GM21390 (cell line): ENCODE results near the gene RBM33.
"Not testable (repeated sequence)": the region's sequence is repeated elsewhere in the genome, so short reads cannot be mapped to it uniquely, and the experiment has no call there.

Experiments used
- ATAC-seq: cut with Tn5 transposase; IDR thresholded peaks from one replicate; pipeline ENCODE4 v1.9.1; 2021; ENCODE audit not compliant: unreplicated experiment

RBM33 gene

GRCh38 chr7:155644178-155644970 is at the start of gene RBM33:
RBM33 (plus strand) TSS chr7:155644661; CDS start chr7:155644877, 216 bp downstream.
- ATAC-seq: peak; percentile 77

GRCh38 chr7:155594961-155595366 is 49.5 kb upstream of the RBM33 start:
- ATAC-seq: no peak

DNA sequence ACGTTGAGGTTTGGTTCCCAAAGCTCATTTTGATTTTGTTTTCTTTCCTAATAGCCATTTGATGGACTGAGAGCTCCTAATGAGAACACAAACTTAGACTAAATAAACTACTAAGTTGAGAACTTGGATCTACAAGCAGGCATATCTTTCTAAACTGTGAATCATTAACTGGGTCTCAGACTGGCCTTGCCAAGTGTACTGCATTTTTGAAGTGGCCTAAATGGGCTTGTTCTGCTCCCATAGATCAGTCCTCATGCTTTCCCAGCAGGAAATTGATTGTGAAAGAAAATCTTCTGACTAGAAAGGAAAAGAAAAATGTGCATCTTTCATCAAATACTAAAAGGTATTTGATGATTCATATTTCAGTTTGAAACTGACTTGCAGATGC is 46.7 kb upstream of the RBM33 start:
- ATAC-seq: no peak

GRCh38 chr7:155598810-155599210 is 45.7 kb upstream of the RBM33 start:
- no peak for ATAC-seq

GRCh38 chr7:155602156-155602555 is 42.3 kb upstream of the RBM33 start:
- ATAC-seq: no peak

DNA sequence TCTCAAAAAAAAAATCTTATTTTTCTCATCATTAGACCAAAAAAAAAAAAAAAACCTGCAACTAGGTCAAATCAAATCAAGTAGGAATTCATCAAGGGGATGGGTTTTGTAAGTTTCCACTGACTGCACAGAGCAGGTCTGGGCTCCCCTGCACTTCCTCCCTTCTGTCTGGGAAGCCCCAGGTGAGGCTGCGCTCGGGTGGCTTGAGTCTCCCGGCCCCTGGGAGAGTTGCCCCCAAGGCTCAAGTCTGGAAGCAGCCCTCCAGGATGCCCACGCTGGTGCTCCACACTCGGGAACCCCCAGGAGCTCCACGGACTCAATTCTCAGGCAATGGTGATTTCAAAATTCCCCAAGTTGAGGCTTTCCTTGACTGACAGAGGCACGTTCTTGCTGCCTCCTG is 41.7 kb upstream of the RBM33 start:
- no peak for ATAC-seq

DNA sequence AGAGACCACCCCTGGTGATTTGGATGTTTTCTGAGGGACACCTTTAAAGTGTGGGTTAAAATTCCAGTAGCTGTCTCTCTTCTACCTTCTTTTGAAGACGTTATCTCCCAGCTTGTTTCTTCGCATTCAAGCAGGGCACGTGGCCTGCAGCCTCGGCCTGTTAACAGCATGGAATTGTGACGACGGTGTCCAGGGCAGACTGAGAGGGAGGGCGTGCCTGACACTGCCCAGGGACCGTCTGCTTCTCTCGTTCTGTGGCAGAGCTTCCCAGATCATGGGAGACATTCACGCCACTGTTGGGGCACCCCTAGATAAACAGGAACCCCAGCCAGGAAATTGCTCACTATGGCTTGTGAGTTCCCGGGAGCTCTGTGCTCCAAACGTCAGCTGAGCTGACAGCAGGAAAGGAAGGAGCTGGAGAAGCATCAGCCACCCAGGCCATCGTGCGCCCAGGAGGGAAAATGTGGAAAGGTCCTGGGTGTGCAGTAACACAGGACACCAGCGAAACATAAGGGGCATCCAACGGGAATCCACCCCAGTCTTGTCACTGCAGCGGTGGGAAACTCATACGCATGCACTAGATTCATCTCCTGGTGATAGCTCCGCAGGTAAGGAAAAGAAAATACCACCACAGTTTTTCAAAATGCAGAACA is 41.1 kb upstream of the RBM33 start:
- no peak for ATAC-seq

DNA sequence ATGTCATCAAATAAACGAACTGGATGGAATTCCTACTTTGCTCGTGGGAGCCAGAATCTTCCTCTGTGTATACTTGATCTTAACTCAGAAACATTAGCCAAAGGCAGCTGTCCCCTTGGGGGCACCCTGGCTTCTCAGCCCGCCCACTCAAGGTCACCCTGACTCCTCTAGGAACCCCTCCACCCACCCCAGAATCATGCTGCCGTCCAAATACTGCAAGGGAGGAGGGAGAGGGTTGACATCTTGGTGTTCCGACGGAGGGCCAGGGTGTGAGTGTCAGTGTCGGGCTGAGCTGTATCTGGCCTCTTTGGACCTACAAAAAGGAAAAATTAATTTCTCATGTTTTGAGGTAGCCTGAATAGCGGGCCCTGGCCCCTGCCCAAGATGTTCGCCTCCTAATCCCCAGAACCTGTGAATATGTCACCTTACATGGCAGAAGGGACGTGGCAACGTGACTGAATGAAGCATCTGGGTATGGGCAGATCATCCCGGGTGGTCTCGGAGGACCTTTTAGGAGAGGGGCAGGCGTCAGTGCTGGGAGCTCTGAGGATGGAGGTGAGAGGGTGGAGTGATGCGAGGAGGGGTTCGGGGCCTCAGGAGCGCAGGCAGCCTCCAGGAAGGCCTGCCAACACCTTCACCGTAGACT is 40.5 kb upstream of the RBM33 start:
- ATAC-seq: no peak

DNA sequence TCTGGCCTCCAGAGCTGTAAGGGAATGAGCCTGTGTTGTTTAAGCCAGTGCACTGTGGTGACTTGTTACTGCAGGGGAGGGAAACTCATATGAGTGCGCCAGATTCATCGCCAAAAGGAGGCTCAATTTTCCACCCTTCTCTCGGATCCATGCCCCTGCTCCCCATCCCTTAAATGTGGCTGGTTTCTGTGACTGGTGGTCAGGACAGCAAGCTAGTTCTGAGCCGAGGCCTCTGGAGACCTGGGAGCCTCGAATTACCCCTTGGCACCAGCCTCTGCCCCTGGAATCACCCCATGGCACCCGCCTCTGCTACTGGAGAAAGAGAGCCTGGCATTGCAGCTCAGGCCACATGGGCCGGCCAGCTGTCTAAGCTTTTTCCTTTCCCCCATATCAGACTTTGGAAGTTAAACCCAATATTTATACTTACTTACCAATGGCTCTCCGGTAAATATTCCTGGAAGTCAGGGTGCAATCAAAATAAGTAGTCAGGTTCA is 39.9 kb upstream of the RBM33 start:
- ATAC-seq: no peak

DNA sequence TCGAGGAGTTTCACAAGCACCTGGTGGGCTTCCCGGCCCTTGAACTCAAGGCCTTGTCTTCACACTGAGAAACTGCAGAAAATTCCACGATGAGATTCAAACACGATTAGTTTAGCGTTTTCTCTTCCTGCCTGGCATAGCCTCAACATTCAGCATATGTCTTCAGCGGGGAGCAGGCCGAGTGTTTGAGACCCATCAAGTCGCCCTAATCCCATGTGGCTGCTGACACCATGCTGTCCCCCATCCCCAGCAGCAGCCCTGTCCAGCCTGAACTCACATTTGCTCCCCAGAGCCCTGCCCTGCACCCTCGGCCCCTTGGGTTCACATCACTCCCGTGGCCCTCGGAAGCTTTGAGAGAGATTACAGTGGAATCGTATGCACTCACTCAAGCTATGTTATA is 35.3 kb upstream of the RBM33 start:
- ATAC-seq: no peak

GRCh38 chr7:155610633-155611193 is 33.7 kb upstream of the RBM33 start:
- no peak for ATAC-seq

DNA sequence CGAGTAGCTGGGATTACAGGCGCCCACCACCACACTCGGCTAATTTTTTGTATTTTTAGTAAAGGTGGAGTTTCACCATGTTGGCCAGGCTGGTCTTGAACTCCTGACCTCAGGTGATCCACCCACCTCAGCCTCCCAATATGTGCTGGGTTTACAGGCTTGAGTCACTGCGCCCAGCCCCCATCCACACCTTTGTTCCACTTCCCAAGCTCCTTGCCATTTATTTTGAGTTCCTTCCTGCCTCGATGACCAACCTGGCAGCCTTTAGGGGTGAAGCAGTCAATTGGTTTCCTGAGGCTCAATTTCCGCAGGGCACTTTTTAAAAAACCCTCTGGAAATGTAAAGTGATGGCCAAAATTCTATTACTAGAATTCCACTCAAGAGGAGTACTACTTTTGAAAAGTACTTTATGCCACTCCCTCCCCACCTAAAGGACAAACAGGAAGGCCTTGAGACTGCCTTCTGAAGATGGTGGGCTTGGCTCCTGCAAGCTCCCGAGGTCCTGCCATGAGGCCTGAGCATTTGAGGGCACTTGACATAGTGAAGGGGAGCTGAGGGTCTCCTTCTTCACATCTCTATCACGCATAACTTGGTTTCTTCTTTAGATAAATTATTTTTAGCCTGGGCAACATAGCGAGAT is 32.5 kb upstream of the RBM33 start:
- no peak for ATAC-seq

DNA sequence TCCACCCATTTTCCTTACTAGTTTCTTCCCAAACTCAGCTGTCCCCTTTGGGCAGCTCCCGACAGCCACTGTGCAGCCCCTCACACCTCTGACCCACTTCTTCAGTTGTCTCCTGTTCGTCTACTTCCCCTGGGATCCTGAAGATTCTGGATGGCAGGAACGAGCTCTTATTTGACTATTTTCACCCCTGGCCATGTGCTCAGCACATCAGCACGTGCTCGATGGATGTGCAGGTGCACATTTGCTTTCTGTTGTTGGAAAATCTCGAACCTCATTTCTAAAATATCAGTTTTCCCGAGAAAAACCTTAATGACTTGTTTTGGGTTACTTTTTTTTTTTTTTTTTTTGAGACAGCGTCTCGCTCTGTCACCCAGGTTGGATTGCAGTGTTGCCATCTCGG is 31.8 kb upstream of the RBM33 start:
- no peak for ATAC-seq

GRCh38 chr7:155615085-155615484 is 29.4 kb upstream of the RBM33 start:
- ATAC-seq: not testable (repeated sequence)

GRCh38 chr7:155618708-155619633 is 25.5 kb upstream of the RBM33 start:
- no peak for ATAC-seq

DNA sequence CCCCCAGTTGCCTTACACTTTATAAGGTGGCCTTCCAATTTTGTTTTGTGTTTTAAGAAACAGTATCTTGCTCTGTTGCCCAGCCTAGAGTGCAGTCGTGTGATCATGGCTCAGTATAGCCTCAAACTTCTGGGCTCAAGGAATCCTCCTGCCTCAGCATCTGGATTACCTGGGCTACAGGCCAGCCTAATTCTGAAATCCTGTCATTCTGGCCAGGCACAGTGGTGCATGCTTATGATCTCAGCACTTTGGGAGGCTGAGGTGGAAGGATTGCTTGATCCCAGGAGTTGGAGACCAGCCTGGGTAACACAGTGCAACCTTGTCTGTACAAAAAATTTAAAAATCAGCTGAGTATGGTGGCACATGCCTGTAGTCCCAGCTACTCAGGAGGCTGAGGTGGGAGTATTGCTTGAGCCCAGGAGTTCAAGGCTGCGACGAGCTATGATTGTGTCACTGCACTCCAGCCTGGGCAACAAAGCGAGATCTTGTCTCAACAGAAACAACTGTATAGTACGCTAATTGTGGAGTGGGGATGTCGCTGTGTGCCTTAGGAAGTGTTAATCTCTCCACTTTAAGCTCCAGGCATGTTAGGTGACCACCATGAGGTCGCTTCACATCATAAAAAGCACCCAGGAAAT is 24.7 kb upstream of the RBM33 start:
- no peak for ATAC-seq

GRCh38 chr7:155620497-155620896 is 24.0 kb upstream of the RBM33 start:
- no peak for ATAC-seq

- no peak for ATAC-seq
These were observed 23.0 kb upstream of the RBM33 start for GRCh38 chr7:155621418-155621980.

DNA sequence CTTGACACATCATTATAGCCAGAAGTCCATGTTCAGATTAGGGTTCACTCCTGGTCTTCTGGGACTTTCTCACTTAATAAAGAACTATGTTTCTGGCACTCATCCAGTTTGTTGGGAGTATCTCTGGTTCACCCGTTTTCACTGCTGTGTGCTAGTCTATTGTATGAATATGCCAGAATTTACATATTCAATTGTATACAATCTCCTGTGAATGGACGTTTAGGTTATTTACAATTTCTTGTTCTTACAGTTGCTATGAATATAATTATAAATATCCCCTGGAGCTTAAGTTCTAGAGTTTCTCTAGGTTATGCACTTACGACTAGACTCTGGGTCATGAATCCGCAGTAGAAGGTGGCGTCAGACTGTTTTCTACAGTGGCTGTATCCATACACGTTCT is 20.0 kb upstream of the RBM33 start:
- no peak for ATAC-seq
